ENCODE results near the gene ANKRD33B. TPM values are rescaled to one million over a fixed set of nuclear protein-coding genes. Genes with fewer than 3 reads are reported as not detected.

ANKRD33B gene
- total and polyA plus RNA-seq, 2 of the 13 experiments (the other 11 are each of a cell fraction or from before 2014, with no cell fraction given), result 0.02 TPM; not detected in 1

DNA sequence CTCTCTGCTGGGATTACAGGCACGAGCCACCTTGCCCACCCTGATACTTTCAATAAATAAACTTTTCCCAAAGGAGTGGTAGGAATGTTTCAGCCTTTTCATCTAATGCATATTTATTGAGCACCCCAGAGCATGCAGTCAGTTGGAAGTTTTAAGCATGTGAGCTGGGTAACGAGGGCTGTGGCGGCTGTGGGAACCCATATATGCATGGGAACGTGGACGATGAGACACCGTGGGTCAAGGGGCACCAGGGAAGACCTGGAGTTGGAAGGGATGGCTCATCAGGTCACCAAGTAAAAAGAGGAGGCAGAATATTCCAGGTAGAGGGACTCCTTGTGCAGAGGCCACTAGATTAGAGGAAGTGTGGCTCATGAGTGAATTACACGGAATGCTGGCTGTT, 64.7 kb downstream of the ANKRD33B start (continued):
- no peak for TF ChIP-seq PCBP1 (IDR thresholded peaks at IDR 0.05; ENCODE audit: borderline replicate concordance, low read depth, low read length)
- no peak for TF ChIP-seq SRY (CRISPR knock-in tag; IDR thresholded peaks at IDR 0.05)
- TF ChIP-seq POLR2AphosphoS2 (IDR thresholded peaks at IDR 0.05; ENCODE audit: low read depth, low read length), result no peak
- no peak for TF ChIP-seq ZNF652 (CRISPR knock-in tag; IDR thresholded peaks at IDR 0.05; ENCODE audit: borderline replicate concordance, low read depth)
- TF ChIP-seq, protein P1, sequence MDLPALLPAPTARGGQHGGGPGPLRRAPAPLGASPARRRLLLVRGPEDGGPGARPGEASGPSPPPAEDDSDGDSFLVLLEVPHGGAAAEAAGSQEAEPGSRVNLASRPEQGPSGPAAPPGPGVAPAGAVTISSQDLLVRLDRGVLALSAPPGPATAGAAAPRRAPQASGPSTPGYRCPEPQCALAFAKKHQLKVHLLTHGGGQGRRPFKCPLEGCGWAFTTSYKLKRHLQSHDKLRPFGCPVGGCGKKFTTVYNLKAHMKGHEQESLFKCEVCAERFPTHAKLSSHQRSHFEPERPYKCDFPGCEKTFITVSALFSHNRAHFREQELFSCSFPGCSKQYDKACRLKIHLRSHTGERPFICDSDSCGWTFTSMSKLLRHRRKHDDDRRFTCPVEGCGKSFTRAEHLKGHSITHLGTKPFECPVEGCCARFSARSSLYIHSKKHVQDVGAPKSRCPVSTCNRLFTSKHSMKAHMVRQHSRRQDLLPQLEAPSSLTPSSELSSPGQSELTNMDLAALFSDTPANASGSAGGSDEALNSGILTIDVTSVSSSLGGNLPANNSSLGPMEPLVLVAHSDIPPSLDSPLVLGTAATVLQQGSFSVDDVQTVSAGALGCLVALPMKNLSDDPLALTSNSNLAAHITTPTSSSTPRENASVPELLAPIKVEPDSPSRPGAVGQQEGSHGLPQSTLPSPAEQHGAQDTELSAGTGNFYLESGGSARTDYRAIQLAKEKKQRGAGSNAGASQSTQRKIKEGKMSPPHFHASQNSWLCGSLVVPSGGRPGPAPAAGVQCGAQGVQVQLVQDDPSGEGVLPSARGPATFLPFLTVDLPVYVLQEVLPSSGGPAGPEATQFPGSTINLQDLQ (CRISPR knock-in tag; IDR thresholded peaks at IDR 0.05), result no peak
- no peak for TF ChIP-seq ZNF260 (CRISPR knock-in tag; IDR thresholded peaks at IDR 0.05; ENCODE audit: borderline replicate concordance, low read depth)
- TF ChIP-seq ZNF24 (IDR thresholded peaks at IDR 0.05), result no peak
- TF ChIP-seq ZNF629 (CRISPR knock-in tag; conservative IDR thresholded peaks at IDR 0.05), result no peak

DNA sequence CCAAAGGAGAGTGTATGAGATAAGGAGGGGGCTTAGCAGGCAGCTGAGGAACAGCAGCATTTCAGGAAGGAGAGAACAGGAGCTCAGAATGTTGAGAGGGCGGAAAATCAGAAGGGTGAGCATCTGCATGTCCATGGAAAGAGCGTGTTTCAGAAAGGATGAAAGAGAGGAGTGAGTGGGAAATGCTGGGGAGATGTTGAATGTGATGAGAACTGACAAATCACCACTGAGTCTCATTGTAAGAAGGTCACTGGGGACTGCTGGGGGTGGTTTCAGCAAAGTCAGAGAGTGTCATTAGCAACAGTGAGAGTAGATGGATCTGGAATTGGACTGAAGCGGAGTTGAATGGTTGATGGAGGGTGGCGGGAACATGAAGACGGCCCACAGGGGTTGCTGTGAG, 65.8 kb downstream of the ANKRD33B start:
- H3K27me3 ChIP-seq (ENCODE audit: control insufficient read depth in 1 of 2, insufficient read depth in 2 of 2, low read length in 2 of 2), result peaks cover 0 to 13% of the 10 kb centered on the region in 2 experiments; a peak in 2 of 5 replicates
- WGBS (ENCODE audit: low lambda C conversion rate), result 43% methylated on average over 5 of the region's 5 CpGs
- BruUV-seq (replicated peaks), result no TSS peak
- H3K4me1 ChIP-seq (ENCODE audit: insufficient read depth, low read length), result peaks cover 7% of the 10 kb centered on the region; the same call in 1 of the 2 replicates
- FAIRE-seq (no peak), DNase-seq (ENCODE audit: low spot score) (no peak), ATAC-seq (no peak)
- H3K36me3 ChIP-seq (replicated peaks in 1 of 2; ENCODE audit: control insufficient read depth in 1 of 2, insufficient read depth in 2 of 2, low read length in 2 of 2), result no peaks in the 10 kb centered on the region
- ChIA-PET POLR2A (no interaction called here), CTCF (ENCODE audit: low intra/inter-chr PET ratio, low total read pairs) (no interaction called here)
- no peak overlapping the region for H3K27ac ChIP-seq (ENCODE audit: extremely low read length, insufficient read depth, low read length)
- no peak overlapping the region for H3K4me2 ChIP-seq (ENCODE audit: low read depth, low read length)
- in situ Hi-C loops (cut with HindIII; ENCODE audit: extremely low pct_ligation_motif_present, low pct_unique_long_range_greater_than_20kb), result loop anchor here (5.0 to 10.0 kb wide), 2 partner anchors 177 to 345 kb away; no protein-coding TSS in a partner anchor
- no peak overlapping the region for H2AFZ ChIP-seq (ENCODE audit: low read length)
- intact Hi-C loops (cut with micrococcal nuclease; ENCODE audit: unreplicated experiment), result no loop called here
- H3K4me3 ChIP-seq (replicated peaks in 1 of 3; ENCODE audit: insufficient read depth in 1 of 3, low read depth in 2 of 3, low read length in 3 of 3), result no peak overlapping the region
- H3K9ac ChIP-seq (ENCODE audit: insufficient read depth, low read depth, low read length), result no peak overlapping the region
- H4K20me1 ChIP-seq (ENCODE audit: insufficient read depth, low read length), result no peaks in the 10 kb centered on the region
- H3K79me2 ChIP-seq (ENCODE audit: insufficient read depth, low read length), result no peaks in the 10 kb centered on the region
- no peaks in the 10 kb centered on the region for H3K9me3 ChIP-seq (ENCODE audit: low read length)
- TF ChIP-seq, protein P2, sequence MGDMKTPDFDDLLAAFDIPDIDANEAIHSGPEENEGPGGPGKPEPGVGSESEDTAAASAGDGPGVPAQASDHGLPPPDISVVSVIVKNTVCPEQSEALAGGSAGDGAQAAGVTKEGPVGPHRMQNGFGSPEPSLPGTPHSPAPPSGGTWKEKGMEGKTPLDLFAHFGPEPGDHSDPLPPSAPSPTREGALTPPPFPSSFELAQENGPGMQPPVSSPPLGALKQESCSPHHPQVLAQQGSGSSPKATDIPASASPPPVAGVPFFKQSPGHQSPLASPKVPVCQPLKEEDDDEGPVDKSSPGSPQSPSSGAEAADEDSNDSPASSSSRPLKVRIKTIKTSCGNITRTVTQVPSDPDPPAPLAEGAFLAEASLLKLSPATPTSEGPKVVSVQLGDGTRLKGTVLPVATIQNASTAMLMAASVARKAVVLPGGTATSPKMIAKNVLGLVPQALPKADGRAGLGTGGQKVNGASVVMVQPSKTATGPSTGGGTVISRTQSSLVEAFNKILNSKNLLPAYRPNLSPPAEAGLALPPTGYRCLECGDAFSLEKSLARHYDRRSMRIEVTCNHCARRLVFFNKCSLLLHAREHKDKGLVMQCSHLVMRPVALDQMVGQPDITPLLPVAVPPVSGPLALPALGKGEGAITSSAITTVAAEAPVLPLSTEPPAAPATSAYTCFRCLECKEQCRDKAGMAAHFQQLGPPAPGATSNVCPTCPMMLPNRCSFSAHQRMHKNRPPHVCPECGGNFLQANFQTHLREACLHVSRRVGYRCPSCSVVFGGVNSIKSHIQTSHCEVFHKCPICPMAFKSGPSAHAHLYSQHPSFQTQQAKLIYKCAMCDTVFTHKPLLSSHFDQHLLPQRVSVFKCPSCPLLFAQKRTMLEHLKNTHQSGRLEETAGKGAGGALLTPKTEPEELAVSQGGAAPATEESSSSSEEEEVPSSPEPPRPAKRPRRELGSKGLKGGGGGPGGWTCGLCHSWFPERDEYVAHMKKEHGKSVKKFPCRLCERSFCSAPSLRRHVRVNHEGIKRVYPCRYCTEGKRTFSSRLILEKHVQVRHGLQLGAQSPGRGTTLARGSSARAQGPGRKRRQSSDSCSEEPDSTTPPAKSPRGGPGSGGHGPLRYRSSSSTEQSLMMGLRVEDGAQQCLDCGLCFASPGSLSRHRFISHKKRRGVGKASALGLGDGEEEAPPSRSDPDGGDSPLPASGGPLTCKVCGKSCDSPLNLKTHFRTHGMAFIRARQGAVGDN (CRISPR knock-in tag; IDR thresholded peaks at IDR 0.05), result no peak
- TF ChIP-seq FOXK2 (IDR thresholded peaks at IDR 0.05), result no peak
- TF ChIP-seq NRL (CRISPR knock-in tag; IDR thresholded peaks at IDR 0.05; ENCODE audit: borderline replicate concordance), result no peak
- TF ChIP-seq RBAK (CRISPR knock-in tag; IDR thresholded peaks at IDR 0.05), result no peak
- TF ChIP-seq PCBP1 (IDR thresholded peaks at IDR 0.05; ENCODE audit: borderline replicate concordance, low read depth, low read length), result no peak
- TF ChIP-seq FOXA3 (CRISPR knock-in tag; IDR thresholded peaks at IDR 0.05), result no peak
- no peak for TF ChIP-seq ZNF24 (IDR thresholded peaks at IDR 0.05)
- TF ChIP-seq SMC3 (IDR thresholded peaks at IDR 0.05; ENCODE audit: low read length), result no peak
- TF ChIP-seq, protein P3, sequence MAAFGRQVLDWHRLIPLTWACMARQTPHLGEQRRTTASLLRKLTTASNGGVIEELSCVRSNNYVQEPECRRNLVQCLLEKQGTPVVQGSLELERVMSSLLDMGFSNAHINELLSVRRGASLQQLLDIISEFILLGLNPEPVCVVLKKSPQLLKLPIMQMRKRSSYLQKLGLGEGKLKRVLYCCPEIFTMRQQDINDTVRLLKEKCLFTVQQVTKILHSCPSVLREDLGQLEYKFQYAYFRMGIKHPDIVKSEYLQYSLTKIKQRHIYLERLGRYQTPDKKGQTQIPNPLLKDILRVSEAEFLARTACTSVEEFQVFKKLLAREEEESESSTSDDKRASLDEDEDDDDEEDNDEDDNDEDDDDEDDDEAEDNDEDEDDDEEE (CRISPR knock-in tag; IDR thresholded peaks at IDR 0.05), result no peak
- TF ChIP-seq HNF4G (IDR thresholded peaks at IDR 0.05; ENCODE audit: borderline replicate concordance, low read depth, low read length), result no peak
- no peak for TF ChIP-seq HNF4G (CRISPR knock-in tag; IDR thresholded peaks at IDR 0.05; ENCODE audit: borderline replicate concordance, low read depth)
- TF ChIP-seq ARNTL (CRISPR knock-in tag; IDR thresholded peaks at IDR 0.05), result no peak
